GM18498 (cell line): ENCODE results near the gene GAS6.

Experiments used
- ATAC-seq: cut with Tn5 transposase; IDR thresholded peaks from one replicate; pipeline ENCODE4 v1.9.1; 2021; ENCODE audit warnings: mild to moderate bottlenecking, moderate library complexity; ENCODE audit not compliant: unreplicated experiment

Gene GAS6

GRCh38 chr13:113853518-113854237 lies 10.2 kb downstream of the GAS6 start:
- ATAC-seq, result no peak

GRCh38 chr13:113852536-113853517 lies 11.0 kb downstream of the GAS6 start:
- no peak for ATAC-seq

GRCh38 chr13:113851826-113852535 lies 11.9 kb downstream of the GAS6 start:
- no peak for ATAC-seq

GRCh38 chr13:113851480-113851803 lies 12.4 kb downstream of the GAS6 start:
- ATAC-seq, result no peak

GRCh38 chr13:113850722-113851479 lies 13.0 kb downstream of the GAS6 start:
- ATAC-seq, result no peak

- ATAC-seq, result no peak
Measured at GRCh38 chr13:113849981-113850721, 13.7 kb downstream of the GAS6 start.

GRCh38 chr13:113849546-113849945 lies 14.3 kb downstream of the GAS6 start:
- ATAC-seq, result no peak

GRCh38 chr13:113848431-113849260 lies 15.2 kb downstream of the GAS6 start:
- ATAC-seq, result no peak

GRCh38 chr13:113848020-113848419 lies 15.9 kb downstream of the GAS6 start:
- ATAC-seq, result no peak

GRCh38 chr13:113846636-113847318 lies 17.1 kb downstream of the GAS6 start:
- no peak for ATAC-seq

GRCh38 chr13:113845723-113846635 lies 17.9 kb downstream of the GAS6 start:
- ATAC-seq, result no peak

- ATAC-seq, result no peak
Measured at GRCh38 chr13:113845055-113845454, 18.8 kb downstream of the GAS6 start.

- ATAC-seq, result no peak
Measured at GRCh38 chr13:113843864-113844556, 19.9 kb downstream of the GAS6 start.

- ATAC-seq, result no peak
Measured at GRCh38 chr13:113843063-113843654, 20.7 kb downstream of the GAS6 start.

GRCh38 chr13:113842336-113843062 lies 21.4 kb downstream of the GAS6 start:
- ATAC-seq, result no peak

- ATAC-seq, result no peak
Measured at GRCh38 chr13:113841353-113841650, 22.6 kb downstream of the GAS6 start.
